ENCODE results near the gene EHBP1L1. TPM values are rescaled to one million over a fixed set of nuclear protein-coding genes. Genes with fewer than 3 reads are reported as not detected.

EHBP1L1 gene
- polyA plus RNA-seq, 3 donors: 29.6 to 507 (median 42.6) TPM

- Histone ChIP-seq H3K9me3 (replicated peaks in 1 of 2; ENCODE audit: control insufficient read depth in 1 of 2, insufficient read depth in 1 of 2, low read length in 2 of 2) (no peaks in the 10 kb centered on the region), H3K4me3 (replicated peaks in 1 of 3; ENCODE audit: low read depth in 2 of 3, low read length in 3 of 3) (no peak overlapping the region), H3K27me3 (ENCODE audit: control insufficient read depth in 2 of 2, insufficient read depth in 2 of 2, low read length in 2 of 2) (no peaks in the 10 kb centered on the region), H3K4me1 (ENCODE audit: control insufficient read depth in 1 of 2, insufficient read depth in 2 of 2, low read length in 2 of 2) (peaks cover 6 to 16% of the 10 kb centered on the region in 2 donors), H3K27ac (ENCODE audit: low read depth in 1 of 2, low read length in 2 of 2) (no peak overlapping the region), H2AFZ (ENCODE audit: insufficient read depth, low read depth, low read length, poor library complexity, severe bottlenecking) (no peak overlapping the region), H3K36me3 (replicated peaks in 1 of 2; ENCODE audit: control insufficient read depth in 1 of 2, insufficient read depth in 2 of 2, low read length in 2 of 2) (peaks cover 65 to 85% of the 10 kb centered on the region in 2 donors), H3K9ac (ENCODE audit: insufficient read depth, low read length, poor library complexity, severe bottlenecking) (no peak overlapping the region), H4K20me1 (ENCODE audit: insufficient read depth, low read length) (peaks cover 42% of the 10 kb centered on the region), H3K4me2 (replicated peaks; ENCODE audit: extremely low read depth, low read length, poor library complexity, severe bottlenecking) (no peak overlapping the region), H3K79me2 (ENCODE audit: insufficient read depth, low read length) (peaks cover 7% of the 10 kb centered on the region)
- peaks cover 45 to 81% of the 10 kb centered on the region in 2 donors for H3K36me3 Mint-ChIP-seq
- H3K4me1 Mint-ChIP-seq: peaks cover 14% of the 10 kb centered on the region
- TF ChIP-seq CTCF (IDR thresholded peaks at IDR 0.05): no peak
- intact Hi-C loops (cut with micrococcal nuclease): no loop called here
- 51% methylated on average over 19 of the region's 20 CpGs for WGBS (ENCODE audit: insufficient coverage)
- DNase-seq: no peak
- H3K27me3 Mint-ChIP-seq (ENCODE audit: low read depth in 3 of 3): peaks cover 0 to 1% (median 0%) of the 10 kb centered on the region in 3 donors
- no peak overlapping the region for H3K4me3 Mint-ChIP-seq
- H3K27ac Mint-ChIP-seq: peak overlapping the region in 3 of 7 donors; percentile 19 to 74 (median 68)
- no peaks in the 10 kb centered on the region for H3K9me3 Mint-ChIP-seq
These were observed 57.7 kb downstream of the EHBP1L1 start for GRCh38 chr11:65633390-65634108.

- Histone ChIP-seq H3K36me3 (replicated peaks in 1 of 2; ENCODE audit: control insufficient read depth in 1 of 2, insufficient read depth in 2 of 2, low read length in 2 of 2) (peaks cover 60 to 79% of the 10 kb centered on the region in 2 donors), H2AFZ (ENCODE audit: insufficient read depth, low read depth, low read length, poor library complexity, severe bottlenecking) (no peak overlapping the region), H3K27me3 (ENCODE audit: control insufficient read depth in 2 of 2, insufficient read depth in 2 of 2, low read length in 2 of 2) (no peaks in the 10 kb centered on the region), H3K9me3 (replicated peaks in 1 of 2; ENCODE audit: control insufficient read depth in 1 of 2, insufficient read depth in 1 of 2, low read length in 2 of 2) (no peaks in the 10 kb centered on the region), H4K20me1 (ENCODE audit: insufficient read depth, low read length) (peaks cover 47% of the 10 kb centered on the region), H3K79me2 (ENCODE audit: insufficient read depth, low read length) (peaks cover 12% of the 10 kb centered on the region), H3K4me2 (replicated peaks; ENCODE audit: extremely low read depth, low read length, poor library complexity, severe bottlenecking) (no peak overlapping the region), H3K9ac (ENCODE audit: insufficient read depth, low read length, poor library complexity, severe bottlenecking) (no peak overlapping the region), H3K27ac (ENCODE audit: low read depth in 1 of 2, low read length in 2 of 2) (no peak overlapping the region), H3K4me3 (replicated peaks in 1 of 3; ENCODE audit: low read depth in 2 of 3, low read length in 3 of 3) (no peak overlapping the region), H3K4me1 (ENCODE audit: control insufficient read depth in 1 of 2, insufficient read depth in 2 of 2, low read length in 2 of 2) (peaks cover 12 to 22% of the 10 kb centered on the region in 2 donors)
- no peak overlapping the region for H3K4me3 Mint-ChIP-seq
- peaks cover 0 to 1% (median 0%) of the 10 kb centered on the region in 3 donors for H3K27me3 Mint-ChIP-seq (ENCODE audit: low read depth in 3 of 3)
- DNase-seq: no peak
- TF ChIP-seq CTCF (IDR thresholded peaks at IDR 0.05): no peak
- H3K4me1 Mint-ChIP-seq: peaks cover 19% of the 10 kb centered on the region
- peak overlapping the region in 2 of 7 donors; percentile 26 to 68 for H3K27ac Mint-ChIP-seq
- intact Hi-C loops (cut with micrococcal nuclease): no loop called here
- WGBS (ENCODE audit: insufficient coverage): 84% methylated on average over 13 of the region's 14 CpGs
- H3K9me3 Mint-ChIP-seq: no peaks in the 10 kb centered on the region
- peaks cover 41 to 76% of the 10 kb centered on the region in 2 donors for H3K36me3 Mint-ChIP-seq
These were observed 58.2 kb downstream of the EHBP1L1 start for GRCh38 chr11:65634109-65634436.
